ENCODE results near the gene STT3B.
A peak's percentile ranks its signal among the peaks of the same experiment; 100 is the strongest.

Gene STT3B

GRCh38 chr3:31636049-31636448 lies 103.3 kb downstream of the STT3B start:
- TF ChIP-seq, protein P1, sequence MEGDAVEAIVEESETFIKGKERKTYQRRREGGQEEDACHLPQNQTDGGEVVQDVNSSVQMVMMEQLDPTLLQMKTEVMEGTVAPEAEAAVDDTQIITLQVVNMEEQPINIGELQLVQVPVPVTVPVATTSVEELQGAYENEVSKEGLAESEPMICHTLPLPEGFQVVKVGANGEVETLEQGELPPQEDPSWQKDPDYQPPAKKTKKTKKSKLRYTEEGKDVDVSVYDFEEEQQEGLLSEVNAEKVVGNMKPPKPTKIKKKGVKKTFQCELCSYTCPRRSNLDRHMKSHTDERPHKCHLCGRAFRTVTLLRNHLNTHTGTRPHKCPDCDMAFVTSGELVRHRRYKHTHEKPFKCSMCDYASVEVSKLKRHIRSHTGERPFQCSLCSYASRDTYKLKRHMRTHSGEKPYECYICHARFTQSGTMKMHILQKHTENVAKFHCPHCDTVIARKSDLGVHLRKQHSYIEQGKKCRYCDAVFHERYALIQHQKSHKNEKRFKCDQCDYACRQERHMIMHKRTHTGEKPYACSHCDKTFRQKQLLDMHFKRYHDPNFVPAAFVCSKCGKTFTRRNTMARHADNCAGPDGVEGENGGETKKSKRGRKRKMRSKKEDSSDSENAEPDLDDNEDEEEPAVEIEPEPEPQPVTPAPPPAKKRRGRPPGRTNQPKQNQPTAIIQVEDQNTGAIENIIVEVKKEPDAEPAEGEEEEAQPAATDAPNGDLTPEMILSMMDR (IDR thresholded peaks at IDR 0.05; ENCODE audit: control insufficient read depth, insufficient read depth, low read depth, low read length, missing control alignments) = no peak
- no peak overlapping the region for H3K4me3 ChIP-seq (ENCODE audit: control insufficient read depth, low read depth, low read length)
- peak; percentile 8 for DNase-seq (ENCODE audit: low read depth)

- H3K4me3 ChIP-seq (ENCODE audit: control insufficient read depth, low read depth, low read length) = no peak overlapping the region
- TF ChIP-seq, protein P1 (IDR thresholded peaks at IDR 0.05; ENCODE audit: control insufficient read depth, insufficient read depth, low read depth, low read length, missing control alignments) = no peak
- DNase-seq (ENCODE audit: low read depth) = no peak
Measured at GRCh38 chr3:31636694-31637442, 104.1 kb downstream of the STT3B start.

DNA sequence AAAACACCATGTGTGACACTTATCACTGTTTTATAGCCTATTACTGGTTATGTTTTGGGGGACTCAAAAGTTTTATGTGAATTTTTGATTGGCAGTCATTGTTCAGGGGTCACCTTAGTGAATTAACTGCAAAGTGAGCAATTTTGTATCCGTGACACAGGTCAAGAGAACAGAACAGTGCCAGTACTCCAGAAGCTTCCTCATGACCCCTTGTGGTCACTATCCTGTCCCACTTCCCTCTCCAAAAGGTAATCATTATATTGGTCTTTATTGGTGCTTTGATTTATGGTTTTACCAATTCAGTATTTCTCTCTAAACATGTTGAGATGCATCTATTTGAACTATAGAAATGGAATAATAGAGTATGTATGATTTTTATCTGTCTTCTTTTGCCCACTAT lies 107.1 kb downstream of the STT3B start:
- DNase-seq (ENCODE audit: low read depth) = no peak

DNA sequence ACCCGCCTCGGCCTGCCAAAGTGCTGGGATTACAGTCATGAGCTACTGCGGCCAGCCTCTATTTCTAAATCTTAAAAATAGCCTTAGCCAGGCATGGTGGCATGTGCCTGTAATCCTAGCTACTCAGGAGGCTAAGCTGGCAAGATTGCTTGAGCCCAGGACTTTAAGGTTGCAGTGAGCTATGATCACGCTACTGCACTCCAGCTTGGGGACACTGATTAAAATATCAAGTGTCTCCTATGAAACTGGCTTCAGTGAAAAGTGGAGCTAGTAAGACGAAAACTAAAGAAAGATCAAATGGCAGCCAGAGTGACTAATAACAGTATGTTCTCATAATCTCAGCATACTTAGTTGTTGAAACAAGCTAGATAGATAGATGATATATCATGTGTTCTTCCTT lies 112.5 kb downstream of the STT3B start:
- TF ChIP-seq, protein P1 (IDR thresholded peaks at IDR 0.05; ENCODE audit: control insufficient read depth, insufficient read depth, low read depth, low read length, missing control alignments) = no peak
- no peak for DNase-seq (ENCODE audit: low read depth)
- no peak overlapping the region for H3K4me3 ChIP-seq (ENCODE audit: control insufficient read depth, low read depth, low read length)

More for the DNA sequence above, 107.1 kb downstream of the STT3B start:
- TF ChIP-seq, protein P1 (IDR thresholded peaks at IDR 0.05; ENCODE audit: control insufficient read depth, insufficient read depth, low read depth, low read length, missing control alignments) = no peak
- no peak overlapping the region for H3K4me3 ChIP-seq (ENCODE audit: control insufficient read depth, low read depth, low read length)

GRCh38 chr3:31648286-31648968 lies 115.7 kb downstream of the STT3B start:
- H3K4me3 ChIP-seq (ENCODE audit: control insufficient read depth, low read depth, low read length) = no peak overlapping the region
- no peak for DNase-seq (ENCODE audit: low read depth)
- TF ChIP-seq, protein P1 (IDR thresholded peaks at IDR 0.05; ENCODE audit: control insufficient read depth, insufficient read depth, low read depth, low read length, missing control alignments) = no peak

GRCh38 chr3:31652296-31652695 lies 119.6 kb downstream of the STT3B start:
- DNase-seq (ENCODE audit: low read depth) = no peak
- H3K4me3 ChIP-seq (ENCODE audit: control insufficient read depth, low read depth, low read length) = no peak overlapping the region
- TF ChIP-seq, protein P1 (IDR thresholded peaks at IDR 0.05; ENCODE audit: control insufficient read depth, insufficient read depth, low read depth, low read length, missing control alignments) = no peak

All from AG09309 (cell line).